Measurements from ENCODE around the gene HYLS1. TPM values are rescaled to one million over a fixed set of nuclear protein-coding genes. Genes with fewer than 3 reads are reported as not detected.
A peak's percentile ranks its signal among the peaks of the same experiment; 100 is the strongest.

HYLS1 gene
- total and polyA plus RNA-seq, 9 of the 15 experiments (the other 6 are each of a cell fraction or from before 2014, with no cell fraction given), result 2.7 to 8.2 (median 4.8) TPM

- TF ChIP-seq UBTF (IDR thresholded peaks at IDR 0.05; ENCODE audit: borderline replicate concordance in 1 of 2, low read depth in 2 of 2, low read length in 2 of 2) (peak in 1 of 2 experiments; percentile 73; a peak in 1 of 4 replicates), FUS (optimal IDR thresholded peaks at IDR 0.05; ENCODE audit: low read depth, low read length) (no peak), HDAC6 (IDR thresholded peaks at IDR 0.05; ENCODE audit: low read depth, low read length) (no peak), ZNF511 (CRISPR knock-in tag; IDR thresholded peaks at IDR 0.05) (peak; percentile 49; the same call in 1 of the 2 replicates), ZNF311 (CRISPR knock-in tag; IDR thresholded peaks at IDR 0.05) (no peak), CXXC5 (CRISPR knock-in tag; IDR thresholded peaks at IDR 0.05) (peak; percentile 91), ZNF780A (CRISPR knock-in tag; IDR thresholded peaks at IDR 0.05) (no peak), ARNT (IDR thresholded peaks at IDR 0.05) (no peak), RREB1 (CRISPR knock-in tag; IDR thresholded peaks at IDR 0.05) (0 out of 2 replicates have a peak, but pooled peaks have one; percentile 45), ZSCAN29 (IDR thresholded peaks at IDR 0.05) (0 out of 2 replicates have a peak, but pooled peaks have one; percentile 41), PATZ1 (CRISPR knock-in tag; IDR thresholded peaks at IDR 0.05; ENCODE audit: borderline replicate concordance) (no peak), HDGF (IDR thresholded peaks at IDR 0.05) (no peak), ZNF239 (CRISPR knock-in tag; IDR thresholded peaks at IDR 0.05) (0 out of 2 replicates have a peak, but pooled peaks have one; percentile 5), ZNF76 (CRISPR knock-in tag; IDR thresholded peaks at IDR 0.05; ENCODE audit: borderline replicate concordance) (no peak), ZNF12 (CRISPR knock-in tag; IDR thresholded peaks at IDR 0.05) (no peak)
Observed at GRCh38 chr11:125887373-125888324, at the start of gene HYLS1 (continued).

All from K562 (cell line).